H1 (cell line): ENCODE data around the gene TAF1L. TPM values are rescaled to one million over a fixed set of nuclear protein-coding genes. Genes with fewer than 3 reads are reported as not detected.

ENCODE experiments used
- CBX8 ChIP-seq: fragments of 300-800, 300-1000 bp; sonication (generic); IDR thresholded peaks from 2 replicates; pipeline ENCODE4 v1.7.1; 2016; ENCODE audit warnings: low read depth, low read length, borderline replicate concordance
- CHD7 ChIP-seq: fragments of 300-600 bp; sonication (generic); IDR thresholded peaks from 2 replicates; pipeline ENCODE4 v1.7.1; 2012; ENCODE audit warnings: low read length, moderate library complexity, mild to moderate bottlenecking, inconsistent platforms; ENCODE audit not compliant: insufficient replicate concordance
- RBBP5 ChIP-seq: IDR thresholded peaks from 2 replicates; pipeline ENCODE4 v1.7.1; 2012; ENCODE audit warnings: low read depth, mild to moderate bottlenecking, inconsistent platforms, low read length, moderate library complexity, borderline replicate concordance
- polyA plus RNA-seq, 7 experiments: library from polyadenylated mRNA; depleted of rRNA in 3 of 7; stranded (reverse) in 5 of 7; unstranded in 2 of 7; fragments of >200 nt in 5 of 7; fragments of 200-250 nt in 2 of 7; gene quantifications; 1 replicate in 5 of 7; 2 replicates in 1 of 7; 4 replicates in 1 of 7; pipeline versions ENCODE4 v1.2.1 to v1.2.3, GENCODE V29; 2011 to 2013; ENCODE audit warnings: missing spikeins in 2 of 7, mixed read lengths in 2 of 7
- total RNA-seq: library from RNA; stranded (reverse); fragmentation: NEBNext Ultra II Directional; extraction: Animal tissue kit (Norgen Biotek cat#: 25700); gene quantifications from 2 replicates; pipeline ENCODE4 v1.2.1, GENCODE V29; 2021

TAF1L gene
- total and polyA plus RNA-seq, 2 of the 8 experiments (the other 6 are each of a cell fraction or from before 2014, with no cell fraction given) = not detected

GRCh38 chr9:32622948-32623347 is 12.5 kb downstream of the TAF1L start (continued):
- TF ChIP-seq CHD7 (no peak), RBBP5 (no peak), CBX8 (no peak)
